HL-60 (cell line): Measurements from ENCODE around the gene MAP2K3.

Source experiments
- POLR2AphosphoS5 ChIP-seq: IDR thresholded peaks from 2 replicates; pipeline ENCODE4 v1.6.1; 2012; ENCODE audit warnings: low read depth
- SPI1 ChIP-seq: IDR thresholded peaks from 2 replicates; pipeline ENCODE4 v1.6.1; 2012; ENCODE audit warnings: low read depth, mild to moderate bottlenecking, borderline replicate concordance
- TF ChIP-seq, protein P1 (sequence below): IDR thresholded peaks from one replicate; pipeline ENCODE4 v1.5.1; 2011; ENCODE audit warnings: low read length, control low read depth, inconsistent platforms; ENCODE audit not compliant: insufficient read depth
- TF ChIP-seq, protein P2 (sequence below): IDR thresholded peaks from 2 replicates; pipeline ENCODE4 v1.6.1; 2012; ENCODE audit warnings: low read depth; ENCODE audit not compliant: insufficient replicate concordance

DNA sequence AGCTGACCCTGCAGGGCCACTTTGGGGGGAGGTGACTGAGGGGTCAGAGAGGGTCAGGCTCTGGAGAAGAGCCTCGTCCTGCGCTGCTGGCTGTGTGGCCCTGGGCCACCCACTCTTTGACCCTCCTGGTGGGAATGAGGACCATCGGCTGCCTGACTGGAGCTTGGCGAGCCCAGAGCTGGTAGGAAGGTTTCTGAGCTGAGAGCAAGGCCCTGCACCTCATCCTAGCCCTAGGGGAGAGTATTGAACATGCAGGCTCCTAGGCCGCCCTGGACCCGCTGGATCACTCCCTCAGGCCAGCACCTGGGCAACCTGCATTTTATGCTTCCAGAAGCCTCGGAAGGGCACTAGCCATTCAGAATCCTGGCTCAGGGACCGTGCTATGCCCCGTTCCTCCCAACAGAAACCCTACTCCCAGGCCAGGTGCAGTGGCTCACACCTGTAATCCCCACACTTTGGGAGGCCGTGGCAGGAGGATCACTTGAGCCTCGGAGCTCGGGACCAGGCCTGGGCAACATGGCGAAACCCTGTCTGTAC, 14.5 kb downstream of the MAP2K3 start:
- TF ChIP-seq SPI1 (no peak), POLR2AphosphoS5 (no peak)
- TF ChIP-seq, protein P1, sequence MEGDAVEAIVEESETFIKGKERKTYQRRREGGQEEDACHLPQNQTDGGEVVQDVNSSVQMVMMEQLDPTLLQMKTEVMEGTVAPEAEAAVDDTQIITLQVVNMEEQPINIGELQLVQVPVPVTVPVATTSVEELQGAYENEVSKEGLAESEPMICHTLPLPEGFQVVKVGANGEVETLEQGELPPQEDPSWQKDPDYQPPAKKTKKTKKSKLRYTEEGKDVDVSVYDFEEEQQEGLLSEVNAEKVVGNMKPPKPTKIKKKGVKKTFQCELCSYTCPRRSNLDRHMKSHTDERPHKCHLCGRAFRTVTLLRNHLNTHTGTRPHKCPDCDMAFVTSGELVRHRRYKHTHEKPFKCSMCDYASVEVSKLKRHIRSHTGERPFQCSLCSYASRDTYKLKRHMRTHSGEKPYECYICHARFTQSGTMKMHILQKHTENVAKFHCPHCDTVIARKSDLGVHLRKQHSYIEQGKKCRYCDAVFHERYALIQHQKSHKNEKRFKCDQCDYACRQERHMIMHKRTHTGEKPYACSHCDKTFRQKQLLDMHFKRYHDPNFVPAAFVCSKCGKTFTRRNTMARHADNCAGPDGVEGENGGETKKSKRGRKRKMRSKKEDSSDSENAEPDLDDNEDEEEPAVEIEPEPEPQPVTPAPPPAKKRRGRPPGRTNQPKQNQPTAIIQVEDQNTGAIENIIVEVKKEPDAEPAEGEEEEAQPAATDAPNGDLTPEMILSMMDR = no peak
- TF ChIP-seq, protein P2, sequence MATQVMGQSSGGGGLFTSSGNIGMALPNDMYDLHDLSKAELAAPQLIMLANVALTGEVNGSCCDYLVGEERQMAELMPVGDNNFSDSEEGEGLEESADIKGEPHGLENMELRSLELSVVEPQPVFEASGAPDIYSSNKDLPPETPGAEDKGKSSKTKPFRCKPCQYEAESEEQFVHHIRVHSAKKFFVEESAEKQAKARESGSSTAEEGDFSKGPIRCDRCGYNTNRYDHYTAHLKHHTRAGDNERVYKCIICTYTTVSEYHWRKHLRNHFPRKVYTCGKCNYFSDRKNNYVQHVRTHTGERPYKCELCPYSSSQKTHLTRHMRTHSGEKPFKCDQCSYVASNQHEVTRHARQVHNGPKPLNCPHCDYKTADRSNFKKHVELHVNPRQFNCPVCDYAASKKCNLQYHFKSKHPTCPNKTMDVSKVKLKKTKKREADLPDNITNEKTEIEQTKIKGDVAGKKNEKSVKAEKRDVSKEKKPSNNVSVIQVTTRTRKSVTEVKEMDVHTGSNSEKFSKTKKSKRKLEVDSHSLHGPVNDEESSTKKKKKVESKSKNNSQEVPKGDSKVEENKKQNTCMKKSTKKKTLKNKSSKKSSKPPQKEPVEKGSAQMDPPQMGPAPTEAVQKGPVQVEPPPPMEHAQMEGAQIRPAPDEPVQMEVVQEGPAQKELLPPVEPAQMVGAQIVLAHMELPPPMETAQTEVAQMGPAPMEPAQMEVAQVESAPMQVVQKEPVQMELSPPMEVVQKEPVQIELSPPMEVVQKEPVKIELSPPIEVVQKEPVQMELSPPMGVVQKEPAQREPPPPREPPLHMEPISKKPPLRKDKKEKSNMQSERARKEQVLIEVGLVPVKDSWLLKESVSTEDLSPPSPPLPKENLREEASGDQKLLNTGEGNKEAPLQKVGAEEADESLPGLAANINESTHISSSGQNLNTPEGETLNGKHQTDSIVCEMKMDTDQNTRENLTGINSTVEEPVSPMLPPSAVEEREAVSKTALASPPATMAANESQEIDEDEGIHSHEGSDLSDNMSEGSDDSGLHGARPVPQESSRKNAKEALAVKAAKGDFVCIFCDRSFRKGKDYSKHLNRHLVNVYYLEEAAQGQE = no peak
